HepG2 (cell line): Measurements from ENCODE around the gene RASAL3. TPM values are rescaled to one million over a fixed set of nuclear protein-coding genes. Genes with fewer than 3 reads are reported as not detected.

Source experiments
- ATAC-seq: fragments of 200-7000 bp; cut with Tn5 transposase; 3 replicates; pipeline ENCODE4 v1.9.1; 2020; ENCODE audit warnings: mild to moderate bottlenecking, moderate library complexity
- BruUV-seq: library from RNA; stranded (reverse); fragments of 400-500 nt; replicated peaks from 2 replicates; lab custom pipeline; 2021; lab: Mats Ljungman, UMichigan
- CTCF ChIA-PET: fragments of 300-600 bp; formaldehyde crosslinking; extraction: SDS; loops from one replicate; lab custom pipeline; 2021; ENCODE audit warnings: low total read pairs, inconsistent platforms, low intra/inter-chr PET ratio; lab: Yijun Ruan, JAX
- POLR2A ChIA-PET: fragments of 350-600 bp; sonication (Branson Sonifier 250); formaldehyde crosslinking; loops from one replicate; lab custom pipeline; 2020; ENCODE audit warnings: antibody characterized with exemption, inconsistent platforms; lab: Yijun Ruan, JAX
- DNase-seq: peaks from one replicate; pipeline ENCODE4 v3.0.0-alpha.2; 2015; ENCODE audit warnings: low spot score
- FAIRE-seq: peaks from 3 replicates; lab custom pipeline; 2011; peaks lifted over from hg19 to GRCh38; lab: Jason Lieb, UNC
- H2AFZ ChIP-seq: one replicate; pipeline ENCODE4 v1.6.1; 2011; ENCODE audit warnings: low read length, inconsistent platforms
- H3K27ac ChIP-seq: fragments of 300-600 bp; 3 replicates; pipeline ENCODE4 v1.8.0; 2011; ENCODE audit warnings: mixed run types, mild to moderate bottlenecking, mixed read lengths, low read length, inconsistent platforms; ENCODE audit not compliant: insufficient read depth; ENCODE audit errors: extremely low read length
- H3K27me3 ChIP-seq, 2 experiments: fragments of 200-600 bp in 1 of 2; 2 replicates in 1 of 2; 3 replicates in 1 of 2; pipeline versions ENCODE4 v1.6.0 to v1.8.0; 2011; ENCODE audit warnings: low read length in 2 of 2, mild to moderate bottlenecking in 2 of 2, moderate library complexity in 2 of 2, inconsistent platforms in 1 of 2; ENCODE audit not compliant: insufficient read depth in 2 of 2, control insufficient read depth in 1 of 2
- H3K36me3 ChIP-seq, 2 experiments: fragments of 200-600 bp in 1 of 2; replicated peaks in 1 of 2; 2 replicates in 1 of 2; 3 replicates in 1 of 2; pipeline versions ENCODE4 v1.5.1 to v1.8.0; 2011; ENCODE audit warnings: low read length in 2 of 2, inconsistent platforms in 1 of 2; ENCODE audit not compliant: insufficient read depth in 2 of 2, control insufficient read depth in 1 of 2
- H3K4me1 ChIP-seq: 2 replicates; pipeline ENCODE4 v1.5.1; 2012; ENCODE audit warnings: low read length, inconsistent platforms; ENCODE audit not compliant: insufficient read depth
- H3K4me2 ChIP-seq: 2 replicates; pipeline ENCODE4 v1.6.0; 2011; ENCODE audit warnings: low read depth, low read length, inconsistent platforms
- H3K4me3 ChIP-seq, 3 experiments: fragments of 200-600 bp in 1 of 3; sonication (generic), shearing (Covaris generic) in 1 of 3; replicated peaks in 1 of 3; 2 replicates each; pipeline ENCODE4 v1.5.1; 2011 to 2016; ENCODE audit warnings: low read length in 3 of 3, inconsistent platforms in 2 of 3, low read depth in 2 of 3, mild to moderate bottlenecking in 2 of 3, control low read depth in 1 of 3, mixed read lengths in 1 of 3; ENCODE audit not compliant: insufficient read depth in 1 of 3
- H3K79me2 ChIP-seq: one replicate; pipeline ENCODE4 v1.6.1; 2011; ENCODE audit warnings: low read length, inconsistent platforms; ENCODE audit not compliant: insufficient read depth
- H3K9ac ChIP-seq: 2 replicates; pipeline ENCODE4 v1.6.0; 2011; ENCODE audit warnings: mild to moderate bottlenecking, low read depth, low read length, inconsistent platforms; ENCODE audit not compliant: insufficient read depth
- H3K9me3 ChIP-seq: 2 replicates; pipeline ENCODE4 v1.5.1; 2012; ENCODE audit warnings: mild to moderate bottlenecking, low read length
- H4K20me1 ChIP-seq: 2 replicates; pipeline ENCODE4 v1.6.0; 2011; ENCODE audit warnings: inconsistent platforms, mild to moderate bottlenecking, low read length, moderate library complexity; ENCODE audit not compliant: insufficient read depth
- CHCHD3 ChIP-seq: sonication (generic); formaldehyde crosslinking; IDR thresholded peaks from 2 replicates; pipeline ENCODE4 v1.8.0; 2022; ENCODE audit warnings: mild to moderate bottlenecking, missing genetic modification reagents, moderate library complexity
- FOXM1 ChIP-seq: sonication (generic); formaldehyde crosslinking; IDR thresholded peaks from 2 replicates; pipeline ENCODE4 v1.5.0; 2020; ENCODE audit warnings: missing genetic modification reagents
- GMEB2 ChIP-seq: IDR thresholded peaks from 2 replicates; pipeline ENCODE4 v1.6.1; 2016; ENCODE audit warnings: missing biosample characterization, missing genetic modification reagents, low read depth
- NCOR1 ChIP-seq: fragments of 200-600 bp; sonication (generic); IDR thresholded peaks from 2 replicates; pipeline ENCODE4 v1.7.0; 2017; ENCODE audit warnings: antibody characterized with exemption, low read length, borderline replicate concordance
- RARG ChIP-seq: sonication (generic); formaldehyde crosslinking; IDR thresholded peaks from 2 replicates; pipeline ENCODE4 v1.4.0; 2020; ENCODE audit warnings: low read depth, mild to moderate bottlenecking, missing genetic modification reagents
- RCOR2 ChIP-seq: IDR thresholded peaks from 2 replicates; pipeline ENCODE4 v1.6.1; 2016; ENCODE audit warnings: missing biosample characterization, missing genetic modification reagents
- STAT6 ChIP-seq: sonication (generic); formaldehyde crosslinking; IDR thresholded peaks from 2 replicates; pipeline ENCODE4 v1.4.0; 2020; ENCODE audit warnings: missing genetic modification reagents, mild to moderate bottlenecking, borderline replicate concordance
- ZFX ChIP-seq: sonication (generic); formaldehyde crosslinking; IDR thresholded peaks from 2 replicates; pipeline ENCODE4 v1.4.0; 2020; ENCODE audit warnings: mild to moderate bottlenecking, low read depth, missing genetic modification reagents, moderate library complexity
- ZGPAT ChIP-seq: IDR thresholded peaks from 2 replicates; pipeline ENCODE4 v1.6.1; 2016; ENCODE audit warnings: mild to moderate bottlenecking
- ZNF143 ChIP-seq: sonication (generic); formaldehyde crosslinking; IDR thresholded peaks from 2 replicates; pipeline ENCODE4 v1.4.0; 2020; ENCODE audit warnings: missing genetic modification reagents
- ZNF232 ChIP-seq: sonication (generic); formaldehyde crosslinking; IDR thresholded peaks from 2 replicates; pipeline ENCODE4 v1.4.0; 2020; ENCODE audit warnings: missing genetic modification reagents, borderline replicate concordance
- ZNF253 ChIP-seq: sonication (generic); formaldehyde crosslinking; IDR thresholded peaks from 2 replicates; pipeline ENCODE4 v1.8.0; 2022; ENCODE audit warnings: mild to moderate bottlenecking, missing genetic modification reagents, borderline replicate concordance
- ZNF343 ChIP-seq: sonication (generic); formaldehyde crosslinking; IDR thresholded peaks from 2 replicates; pipeline ENCODE4 v1.4.0; 2020; ENCODE audit warnings: mild to moderate bottlenecking, missing genetic modification reagents
- ZNF549 ChIP-seq: sonication (generic); formaldehyde crosslinking; IDR thresholded peaks from 2 replicates; pipeline ENCODE4 v1.5.0; 2020; ENCODE audit warnings: missing genetic modification reagents
- ZNF564 ChIP-seq: sonication (generic); formaldehyde crosslinking; IDR thresholded peaks from 2 replicates; pipeline ENCODE4 v1.8.1; 2023; ENCODE audit warnings: mild to moderate bottlenecking, missing genetic modification reagents
- ZNF7 ChIP-seq: IDR thresholded peaks from 2 replicates; pipeline ENCODE4 v1.6.1; 2016; ENCODE audit warnings: missing biosample characterization, missing genetic modification reagents
- ZNF766 ChIP-seq: sonication (generic); formaldehyde crosslinking; IDR thresholded peaks from 2 replicates; pipeline ENCODE4 v1.5.0; 2020; ENCODE audit warnings: missing genetic modification reagents, borderline replicate concordance
- WGBS: methylation state at CpG from one replicate; pipeline ENCODE4 v1.1.6; 2017; ENCODE audit warnings: low lambda C conversion rate; 5-methylcytosine and 5-hydroxymethylcytosine counted together
- in situ Hi-C: cut with HindIII; loops from 2 replicates; pipeline ENCODE4 v1.10.0; 2017; ENCODE audit warnings: low pct_unique_long_range_greater_than_20kb; ENCODE audit not compliant: extremely low pct_ligation_motif_present
- intact Hi-C: fragments of 100-400 bp; cut with micrococcal nuclease; formaldehyde crosslinking; loops from one replicate; pipeline ENCODE4 v1.10.0; 2022; ENCODE audit not compliant: unreplicated experiment
- polyA plus RNA-seq, 8 experiments: library from polyadenylated mRNA; depleted of rRNA in 3 of 8; stranded (reverse) in 7 of 8; unstranded in 1 of 8; fragments of >200 nt; fragmentation: Illumina TruSeq in 4 of 8; extraction: Trizol in 4 of 8; gene quantifications; 2 replicates each; pipeline versions ENCODE4 v1.2.1 to v1.2.3, GENCODE V29; 2011 to 2016; ENCODE audit warnings: low read depth in 4 of 8, missing spikeins in 1 of 8, mixed read lengths in 1 of 8; ENCODE audit not compliant: insufficient read depth in 1 of 8
- total RNA-seq, 5 experiments: library from RNA; depleted of rRNA; stranded (reverse); fragments of >200 nt; fragmentation: Illumina TruSeq; extraction: Trizol; gene quantifications; 2 replicates each; pipeline ENCODE4 v1.2.3, GENCODE V29; 2016; ENCODE audit warnings: low read depth in 1 of 5

The RASAL3 gene
- total and polyA plus RNA-seq, 2 of the 13 experiments (the other 11 are each of a cell fraction or from before 2014, with no cell fraction given): not detected

- peak; percentile 99 for DNase-seq
- Histone ChIP-seq H3K4me1 (peaks cover 34% of the 10 kb centered on the region), H2AFZ (no peak within 1 kb of the TSS), H3K27me3 (no peaks in the 10 kb centered on the region; a peak in 1 of 5 replicates), H3K9ac (peak within 1 kb of the TSS; percentile 98), H3K27ac (peak within 1 kb of the TSS; percentile 81), H4K20me1 (peaks cover 13% of the 10 kb centered on the region; the same call in 1 of the 2 replicates), H3K4me2 (peak within 1 kb of the TSS; percentile 90), H3K9me3 (no peaks in the 10 kb centered on the region; the same call in 1 of the 2 replicates), H3K36me3 (peaks cover 9 to 11% of the 10 kb centered on the region in 2 experiments; a peak in 3 of 5 replicates), H3K4me3 (peak within 1 kb of the TSS; percentile 84 to 97 (median 85)), H3K79me2 (peaks cover 45% of the 10 kb centered on the region)
- ChIA-PET CTCF (interaction anchor here (3.0 kb wide), 1 partner anchor 138 kb away, joined by 35 read pairs; no protein-coding TSS in a partner anchor), POLR2A (interaction anchor here (0.7 to 4.0 kb wide), 23 partner anchors 9 to 293 kb away, joined by 3 to 67 read pairs (median 4); partner anchors contain the start of genes AKAP8, BRD4 and PGLYRP2)
- peak; percentile 87 for FAIRE-seq
- no TSS peak for BruUV-seq
- in situ Hi-C loops: no loop called here
- 4% methylated on average over 16 of the region's 61 CpGs for WGBS
- intact Hi-C loops: loop anchor here (1.0 to 5.0 kb wide), 2 partner anchors 138 to 156 kb away; no protein-coding TSS in a partner anchor
- ATAC-seq: peak; percentile 98
- peak; percentile 49; the same call in 1 of the 2 replicates for TF ChIP-seq ZNF564 (CRISPR knock-in tag)
- peak; percentile 83 for TF ChIP-seq ZFX
- TF ChIP-seq ZNF343: no peak
- TF ChIP-seq GMEB2: no peak
- peak; percentile 84; the same call in 1 of the 2 replicates for TF ChIP-seq STAT6 (CRISPR knock-in tag)
- peak; percentile 57; the same call in 1 of the 2 replicates for TF ChIP-seq CHCHD3 (CRISPR knock-in tag)
- peak; percentile 81 for TF ChIP-seq ZNF549 (CRISPR knock-in tag)
- peak; percentile 42; the same call in 1 of the 2 replicates for TF ChIP-seq NCOR1
- no peak for TF ChIP-seq RCOR2 (CRISPR knock-in tag)
- peak; percentile 74; the same call in 1 of the 2 replicates for TF ChIP-seq ZGPAT (CRISPR knock-in tag)
- 0 out of 2 replicates have a peak, but pooled peaks have one; percentile 61 for TF ChIP-seq ZNF253 (CRISPR knock-in tag)
- 0 out of 2 replicates have a peak, but pooled peaks have one; percentile 61 for TF ChIP-seq FOXM1 (CRISPR knock-in tag)
- no peak for TF ChIP-seq ZNF143
- peak; percentile 76; the same call in 1 of the 2 replicates for TF ChIP-seq RARG (CRISPR knock-in tag)
- no peak for TF ChIP-seq ZNF766 (CRISPR knock-in tag)
- no peak for TF ChIP-seq ZNF7 (CRISPR knock-in tag)
- TF ChIP-seq ZNF232 (CRISPR knock-in tag): no peak; the same call in 1 of the 2 replicates
These were observed 45.5 kb downstream of the RASAL3 start, which contains the start of gene AKAP8L for GRCh38 chr19:15418579-15419412. TSS of gene AKAP8L (minus strand) at chr19:15418988. CDS start at chr19:15418923, 65 bp downstream.
